ENCODE data around the gene ETNPPL.
"Not testable (repeated sequence)": the region's sequence is repeated elsewhere in the genome, so short reads cannot be mapped to it uniquely, and the experiment has no call there.

The ETNPPL gene

DNA sequence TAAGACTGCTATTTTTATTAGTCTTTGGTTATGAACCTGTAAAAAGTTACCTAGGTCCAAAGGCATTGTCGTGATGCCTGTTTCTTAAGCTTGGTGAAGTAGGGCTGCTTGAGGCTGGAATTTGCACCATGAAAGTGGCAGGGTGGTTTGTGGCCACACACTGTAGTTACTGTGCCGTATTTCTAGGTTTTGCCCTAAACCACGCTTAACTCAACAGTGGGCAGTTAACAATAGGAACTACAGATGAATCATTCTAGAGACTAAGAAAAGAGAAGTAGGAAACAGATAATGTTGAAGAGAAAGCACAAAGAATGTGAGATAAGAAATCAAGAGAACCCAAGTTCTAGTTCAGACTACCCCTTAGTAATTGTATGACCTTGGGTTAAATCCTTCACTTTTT lies 11.5 kb downstream of the ETNPPL start:
- DNase-seq: peak in 1 of 3 donors; percentile 9

DNA sequence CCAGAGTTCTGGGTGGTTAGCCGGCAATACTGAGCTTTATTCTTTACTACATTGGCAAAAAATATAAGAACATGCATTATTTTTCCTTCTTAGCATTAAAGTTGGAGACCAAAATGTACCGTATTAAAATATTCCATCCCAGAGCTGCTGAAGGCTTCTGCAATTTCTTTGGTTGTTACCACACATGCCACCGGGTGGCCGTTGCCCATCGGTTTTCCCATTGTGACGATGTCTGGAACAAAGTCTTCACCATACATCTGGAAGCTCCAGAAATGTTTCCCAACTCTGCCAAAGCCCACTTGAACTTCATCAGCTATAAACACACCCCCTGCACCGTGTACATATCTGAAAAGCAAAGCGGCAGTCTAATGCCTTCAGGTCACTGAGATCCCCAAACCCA lies 13.7 kb downstream of the ETNPPL start:
- DNase-seq: no peak

- no peak for DNase-seq
Observed at GRCh38 chr4:108746511-108746910, 16.3 kb downstream of the ETNPPL start.

DNA sequence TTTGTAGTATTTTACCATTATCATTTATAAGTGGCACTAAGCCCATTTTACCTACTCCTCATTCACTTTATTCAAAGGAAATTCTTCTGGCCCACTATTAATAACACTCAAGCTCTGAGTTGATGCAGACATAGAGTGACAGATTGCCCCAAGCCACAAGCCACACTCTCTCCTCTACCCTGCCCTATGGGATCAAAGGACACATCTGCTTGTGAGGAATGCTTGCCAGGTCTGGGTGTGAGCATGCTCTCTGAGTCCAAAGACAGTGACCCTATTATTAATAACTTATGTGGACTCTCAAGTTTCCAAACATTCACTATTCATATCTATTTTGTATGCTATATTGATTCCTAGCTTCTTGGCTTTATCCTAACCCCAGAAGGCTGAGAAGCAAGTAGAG lies 18.5 kb downstream of the ETNPPL start:
- no peak for DNase-seq

DNA sequence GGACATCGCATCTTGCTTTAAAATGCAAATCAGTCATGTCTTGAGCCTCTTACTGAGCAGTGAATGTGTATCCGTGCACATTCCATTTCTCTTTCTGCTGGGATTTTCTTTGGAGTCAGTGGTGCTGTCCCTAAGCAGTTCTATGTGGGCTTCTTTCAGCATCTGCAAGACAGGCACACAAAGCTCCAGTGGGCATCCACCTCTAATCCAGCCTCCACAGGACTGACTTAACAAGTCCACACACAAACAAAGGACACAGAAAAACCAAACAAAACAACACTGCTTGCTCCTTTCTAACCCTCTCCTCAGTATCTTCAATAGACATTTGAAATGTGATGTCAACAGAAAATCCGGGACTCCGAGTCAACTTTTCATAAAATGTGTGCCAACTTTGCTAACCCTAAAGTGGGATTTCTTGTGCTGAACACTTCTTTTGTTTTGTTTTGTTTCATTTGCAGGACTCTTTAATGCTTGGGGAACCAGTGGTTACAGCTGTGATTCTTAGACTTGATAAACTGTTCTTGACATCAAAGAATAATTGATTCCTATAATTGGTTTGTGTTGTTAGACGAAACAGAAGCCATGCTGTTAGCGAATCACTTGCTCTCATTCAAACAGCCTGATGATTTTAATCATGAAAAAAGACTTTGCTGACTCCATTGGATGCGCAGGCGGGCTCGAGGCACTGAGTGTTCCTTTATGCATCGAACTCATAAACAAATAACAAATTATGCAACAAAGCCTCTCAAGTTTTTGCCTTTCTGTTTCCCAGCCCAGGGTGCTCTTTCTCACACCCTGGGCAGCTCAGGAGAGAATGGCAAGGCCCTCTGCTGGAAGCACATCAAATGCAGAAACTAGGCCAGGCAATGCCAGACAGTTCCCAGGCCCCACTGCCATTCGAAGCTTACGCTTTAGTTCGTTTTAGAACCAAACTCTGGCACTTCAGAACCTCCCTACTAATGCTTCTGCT lies 20.1 kb downstream of the ETNPPL start:
- no peak for DNase-seq

DNA sequence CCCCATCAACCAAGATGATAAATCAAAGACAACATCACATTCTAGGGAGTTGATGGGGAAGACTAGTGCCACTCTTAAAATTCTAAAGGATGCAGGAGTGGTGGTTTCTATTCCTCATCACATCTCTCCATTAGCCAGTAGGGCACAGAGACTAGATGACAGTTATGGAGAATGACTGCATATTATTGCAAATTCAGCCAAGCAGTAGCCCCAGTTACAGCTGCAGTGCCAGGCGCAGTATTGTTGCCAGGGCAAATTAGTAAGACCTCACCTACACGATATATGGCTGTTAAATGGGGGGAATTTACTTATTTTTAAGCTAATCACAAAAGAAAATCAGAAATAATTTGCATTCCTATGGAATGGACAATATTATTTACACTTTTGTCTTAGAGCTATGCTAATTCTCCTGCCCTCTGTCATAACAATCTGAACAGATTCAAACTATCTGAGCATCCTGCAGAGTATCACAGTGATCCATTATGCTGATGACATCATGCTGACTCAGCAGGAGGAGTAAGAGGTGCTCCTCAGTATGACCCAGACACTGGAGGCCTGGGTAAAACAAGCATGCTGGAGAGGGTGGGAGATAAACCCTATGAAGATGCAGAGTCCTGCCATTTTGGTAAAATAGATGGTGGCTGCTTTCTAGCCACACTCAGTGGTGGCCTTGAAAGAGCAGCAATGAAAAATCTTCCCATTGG lies 24.7 kb downstream of the ETNPPL start:
- DNase-seq: no peak

DNA sequence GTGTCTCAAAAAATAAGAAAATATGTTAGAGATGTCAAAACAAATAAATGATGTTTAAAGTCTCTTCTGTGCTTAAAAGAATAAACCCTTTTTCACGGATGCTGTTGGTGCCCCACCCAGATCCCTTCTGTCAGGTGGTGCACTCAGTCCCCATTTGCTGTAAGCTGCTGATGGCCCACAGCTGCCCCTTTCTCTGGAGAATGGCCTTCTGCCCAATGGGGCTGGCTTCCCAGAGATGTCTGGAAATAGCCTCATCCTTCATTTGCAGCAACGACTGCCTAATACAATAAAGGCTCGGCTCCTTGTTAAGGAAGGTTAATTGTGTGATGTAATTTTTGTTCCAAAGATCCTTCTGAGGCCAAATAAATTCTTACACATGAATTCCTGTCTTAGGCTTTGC lies 31.8 kb downstream of the ETNPPL start:
- DNase-seq: no peak

DNA sequence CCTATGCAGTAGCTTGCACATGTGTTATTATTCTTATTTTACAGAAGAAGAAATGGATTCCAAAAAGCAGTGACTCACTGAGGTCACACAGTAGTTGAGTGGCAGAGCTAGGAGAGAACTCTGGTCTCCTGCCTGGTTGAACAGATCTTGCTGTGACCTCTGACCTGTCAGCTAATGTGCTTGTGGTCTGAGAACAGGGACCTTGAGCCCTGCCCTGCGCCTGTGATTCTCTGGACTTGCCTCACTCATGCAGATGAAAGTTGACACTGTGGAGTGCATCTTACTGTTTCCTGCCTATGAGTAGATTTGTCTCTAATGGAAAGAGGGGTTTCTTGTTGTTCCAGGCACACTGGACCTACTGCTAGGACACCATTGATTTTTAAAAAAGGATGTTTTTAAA lies 32.3 kb downstream of the ETNPPL start:
- no peak for DNase-seq

GRCh38 chr4:108729731-108730130 lies 33.1 kb downstream of the ETNPPL start:
- no peak for DNase-seq

DNA sequence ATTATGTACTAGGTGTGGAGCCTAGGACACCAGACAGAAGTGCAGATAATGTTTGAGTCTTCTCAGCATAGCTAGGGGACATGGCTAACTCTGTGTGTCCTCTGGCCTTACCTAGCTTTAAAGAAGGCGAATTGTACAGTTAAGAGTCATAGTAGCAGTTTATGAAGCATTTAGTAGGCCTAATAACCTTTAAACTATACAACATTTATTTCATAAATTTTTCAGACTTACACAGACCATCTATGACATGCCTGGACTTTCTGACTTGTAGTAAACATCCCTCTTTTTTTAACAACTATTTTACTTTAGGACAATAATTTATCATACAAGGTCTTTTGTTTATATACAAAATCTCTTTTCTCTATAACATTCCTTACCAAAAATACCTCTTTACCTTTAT lies 37.4 kb downstream of the ETNPPL start:
- no peak for DNase-seq

DNA sequence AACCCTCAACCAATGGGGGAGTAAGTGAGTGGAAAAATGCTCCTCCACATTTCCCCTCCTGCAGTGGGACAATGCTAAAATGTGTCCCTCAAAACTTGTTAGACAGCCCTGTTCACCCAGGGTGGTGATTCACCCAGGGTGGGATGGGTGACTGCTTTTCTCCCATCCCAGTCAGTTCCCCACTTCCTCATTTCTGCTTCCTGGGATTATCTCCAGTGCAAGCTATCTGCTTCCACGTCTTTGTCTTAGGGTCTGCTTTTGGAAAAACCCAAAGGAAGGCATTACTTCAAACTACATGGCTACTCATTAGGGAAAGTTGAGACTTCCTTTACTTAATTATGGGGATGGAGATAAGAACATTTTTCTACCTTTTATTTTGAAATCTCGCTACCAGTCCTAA lies 45.5 kb downstream of the ETNPPL start:
- no peak for DNase-seq

GRCh38 chr4:108716340-108716739 lies 46.5 kb downstream of the ETNPPL start:
- DNase-seq: no peak

DNA sequence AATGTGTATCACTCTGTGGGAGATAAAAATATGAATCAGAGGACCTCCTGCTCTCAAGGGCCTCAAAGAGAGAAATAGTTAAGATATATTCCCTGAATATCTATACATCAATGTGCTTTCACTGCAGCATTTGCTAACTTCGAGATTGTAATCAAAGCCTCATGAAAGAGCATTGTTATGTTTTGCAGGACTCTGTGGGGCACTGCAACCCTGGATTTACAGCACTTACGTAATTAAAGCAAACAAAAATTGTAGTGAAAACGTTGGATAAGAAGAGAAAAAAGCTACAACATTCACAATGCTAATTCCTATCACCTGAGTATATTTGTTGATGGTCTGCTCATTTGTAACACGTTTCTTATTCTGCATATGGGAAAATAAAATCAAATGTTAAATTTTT lies 48.0 kb downstream of the ETNPPL start:
- no peak for DNase-seq

- not testable (repeated sequence) for DNase-seq
Observed at GRCh38 chr4:108710578-108710977, 52.3 kb downstream of the ETNPPL start.

DNA sequence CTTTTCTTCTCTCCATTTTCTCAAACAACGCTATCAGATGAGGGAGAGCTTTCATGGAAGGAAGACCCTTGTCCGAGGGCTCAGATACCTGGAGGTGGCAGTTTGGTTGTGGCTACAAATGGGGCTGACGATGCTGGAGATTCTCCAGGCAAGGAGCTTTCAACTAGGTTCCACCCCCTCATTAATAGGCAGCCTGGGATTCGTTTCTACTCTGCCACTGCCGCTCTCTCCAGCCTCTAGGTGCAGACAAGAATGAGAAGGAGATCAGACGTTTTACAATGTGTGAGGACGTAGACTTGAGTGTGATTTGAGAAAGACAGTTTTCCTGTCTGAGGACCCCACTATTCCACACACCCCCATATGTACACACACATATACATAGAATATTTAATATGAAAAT lies 53.1 kb downstream of the ETNPPL start:
- DNase-seq: no peak

GRCh38 chr4:108709234-108709633 lies 53.6 kb downstream of the ETNPPL start:
- no peak for DNase-seq

DNA sequence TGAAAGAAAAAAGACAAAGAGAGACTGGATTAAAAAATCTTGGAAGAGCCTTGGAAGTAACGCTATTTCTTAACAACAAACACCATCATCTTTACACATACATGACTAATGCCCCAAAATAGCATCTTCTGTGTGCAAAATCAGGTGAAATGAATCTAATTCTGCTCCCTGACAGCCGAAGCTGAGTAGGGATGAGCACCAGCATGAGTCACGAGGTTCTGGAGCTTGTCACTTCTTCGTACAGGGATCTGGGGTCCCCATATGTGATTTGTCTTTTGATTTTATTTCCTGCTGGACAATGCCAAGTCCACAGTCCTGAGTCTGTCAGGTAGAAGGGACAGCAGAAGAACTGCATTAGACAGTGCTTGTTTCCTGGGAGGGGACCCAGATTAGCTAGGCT lies 56.6 kb downstream of the ETNPPL start:
- DNase-seq: no peak

DNA sequence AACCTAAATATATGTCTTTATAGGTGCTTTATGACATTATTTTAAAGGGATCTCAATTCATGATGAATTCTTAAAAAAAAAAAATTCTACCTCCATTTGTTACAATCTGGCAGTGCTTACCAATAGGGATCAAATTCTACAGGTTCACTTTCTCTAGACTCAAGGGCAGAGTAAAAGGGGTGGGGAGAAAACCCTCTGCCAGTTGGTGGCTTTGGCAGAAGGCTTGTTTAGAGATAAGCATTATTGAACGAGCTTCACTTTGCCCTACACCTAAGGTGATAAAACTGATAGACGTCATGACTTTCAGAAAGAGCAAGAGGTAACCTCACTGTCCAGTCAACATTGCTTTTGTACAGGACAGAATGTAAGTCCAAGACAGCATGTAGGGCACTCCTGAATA lies 58.9 kb downstream of the ETNPPL start:
- no peak for DNase-seq

GRCh38 chr4:108703370-108703769 lies 59.5 kb downstream of the ETNPPL start:
- DNase-seq: no peak

GRCh38 chr4:108702960-108703359 lies 59.9 kb downstream of the ETNPPL start:
- DNase-seq: no peak

DNA sequence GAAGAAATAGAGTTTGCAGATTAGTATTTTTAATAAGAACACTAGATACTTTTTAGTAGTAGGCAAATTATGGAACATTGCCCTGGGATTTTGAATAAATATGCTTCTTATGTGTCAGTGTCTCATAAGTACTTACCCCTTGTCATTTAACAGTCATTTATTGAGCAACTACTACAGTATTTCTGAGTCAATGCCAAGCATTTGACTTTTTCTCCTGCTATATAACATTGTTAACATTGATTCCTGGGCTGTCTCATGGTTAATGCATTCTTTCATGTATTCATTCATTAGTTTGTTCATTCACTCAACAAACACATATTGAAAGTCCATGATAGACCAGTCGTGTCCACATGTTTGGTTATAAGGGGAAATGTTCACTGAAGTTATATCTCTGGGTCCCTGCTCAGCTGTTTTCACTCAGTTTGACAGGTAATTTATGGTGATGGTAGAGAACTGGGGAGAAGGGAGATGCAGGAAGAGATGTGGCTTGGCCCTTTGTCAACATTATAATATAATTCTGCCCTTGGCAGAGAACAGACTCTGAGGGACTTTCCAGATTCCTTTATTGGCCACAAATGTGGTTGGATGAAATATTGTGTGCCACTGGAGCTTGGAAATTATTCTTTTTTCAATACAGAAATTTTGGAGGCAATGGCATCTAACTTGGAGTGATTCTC lies 62.6 kb downstream of the ETNPPL start:
- DNase-seq: no peak

DNA sequence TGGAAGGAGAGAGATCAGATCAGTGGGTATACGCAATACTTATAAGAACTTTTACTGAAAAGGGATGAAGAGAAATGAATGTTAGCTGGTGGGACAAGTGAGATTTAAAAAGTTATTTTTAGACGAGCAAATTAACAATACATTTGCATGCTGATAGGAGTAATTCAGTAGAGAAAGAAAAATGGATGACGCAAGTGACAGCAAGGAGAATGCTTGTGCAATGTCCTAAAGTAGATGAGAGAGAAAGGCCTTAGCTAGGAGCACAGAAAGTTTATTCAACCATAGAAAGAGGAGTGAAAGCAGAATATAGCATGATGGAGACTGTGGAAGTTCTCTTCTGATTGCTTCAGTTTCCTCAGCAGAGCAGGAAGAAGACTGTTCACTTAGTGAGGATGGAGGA lies 66.7 kb downstream of the ETNPPL start:
- no peak for DNase-seq

DNA sequence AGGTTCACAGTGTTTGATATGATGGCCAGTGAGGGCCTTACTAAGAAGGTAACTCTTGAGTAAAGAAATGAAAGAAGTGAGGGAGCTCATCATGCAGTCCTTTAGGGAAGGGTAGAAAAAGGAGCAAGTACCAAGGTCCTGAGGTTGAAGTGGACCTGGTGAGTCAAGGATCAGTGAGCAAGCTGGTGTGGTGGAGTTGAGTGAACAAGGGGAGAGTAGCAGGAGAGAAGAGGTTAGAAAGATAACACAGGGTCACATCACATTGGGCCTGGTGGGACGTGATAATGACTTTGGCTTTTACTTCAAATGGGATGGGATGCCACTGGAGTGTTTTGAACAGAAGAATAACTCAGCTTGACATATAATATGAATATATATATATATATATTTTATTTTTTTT lies 67.8 kb downstream of the ETNPPL start:
- no peak for DNase-seq

- no peak for DNase-seq
Observed at GRCh38 chr4:108694423-108694822, 68.4 kb downstream of the ETNPPL start.

All from suppressor macrophage treated with lipopolysaccharide for 1 hour (primary cell).